Measurements from ENCODE around the gene CEP128.

GRCh38 chr14:80772504-80772903, 169.0 kb downstream of the CEP128 start:
- TF ChIP-seq, protein P1, sequence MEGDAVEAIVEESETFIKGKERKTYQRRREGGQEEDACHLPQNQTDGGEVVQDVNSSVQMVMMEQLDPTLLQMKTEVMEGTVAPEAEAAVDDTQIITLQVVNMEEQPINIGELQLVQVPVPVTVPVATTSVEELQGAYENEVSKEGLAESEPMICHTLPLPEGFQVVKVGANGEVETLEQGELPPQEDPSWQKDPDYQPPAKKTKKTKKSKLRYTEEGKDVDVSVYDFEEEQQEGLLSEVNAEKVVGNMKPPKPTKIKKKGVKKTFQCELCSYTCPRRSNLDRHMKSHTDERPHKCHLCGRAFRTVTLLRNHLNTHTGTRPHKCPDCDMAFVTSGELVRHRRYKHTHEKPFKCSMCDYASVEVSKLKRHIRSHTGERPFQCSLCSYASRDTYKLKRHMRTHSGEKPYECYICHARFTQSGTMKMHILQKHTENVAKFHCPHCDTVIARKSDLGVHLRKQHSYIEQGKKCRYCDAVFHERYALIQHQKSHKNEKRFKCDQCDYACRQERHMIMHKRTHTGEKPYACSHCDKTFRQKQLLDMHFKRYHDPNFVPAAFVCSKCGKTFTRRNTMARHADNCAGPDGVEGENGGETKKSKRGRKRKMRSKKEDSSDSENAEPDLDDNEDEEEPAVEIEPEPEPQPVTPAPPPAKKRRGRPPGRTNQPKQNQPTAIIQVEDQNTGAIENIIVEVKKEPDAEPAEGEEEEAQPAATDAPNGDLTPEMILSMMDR (conservative IDR thresholded peaks at IDR 0.05; ENCODE audit: low read depth in 2 of 2): no peak
- no peak for TF ChIP-seq JUNB (IDR thresholded peaks at IDR 0.05; ENCODE audit: unreplicated experiment)
- TF ChIP-seq EZH2 (IDR thresholded peaks at IDR 0.05; ENCODE audit: low read depth, unreplicated experiment): no peak
- TF ChIP-seq EZH2phosphoT487 (IDR thresholded peaks at IDR 0.05; ENCODE audit: unreplicated experiment): no peak
- no peak for TF ChIP-seq POLR2AphosphoS5 (IDR thresholded peaks at IDR 0.05; ENCODE audit: low read depth)
- no peak for TF ChIP-seq ZNF462 (CRISPR knock-in tag; IDR thresholded peaks at IDR 0.05)
- TF ChIP-seq, protein P2, sequence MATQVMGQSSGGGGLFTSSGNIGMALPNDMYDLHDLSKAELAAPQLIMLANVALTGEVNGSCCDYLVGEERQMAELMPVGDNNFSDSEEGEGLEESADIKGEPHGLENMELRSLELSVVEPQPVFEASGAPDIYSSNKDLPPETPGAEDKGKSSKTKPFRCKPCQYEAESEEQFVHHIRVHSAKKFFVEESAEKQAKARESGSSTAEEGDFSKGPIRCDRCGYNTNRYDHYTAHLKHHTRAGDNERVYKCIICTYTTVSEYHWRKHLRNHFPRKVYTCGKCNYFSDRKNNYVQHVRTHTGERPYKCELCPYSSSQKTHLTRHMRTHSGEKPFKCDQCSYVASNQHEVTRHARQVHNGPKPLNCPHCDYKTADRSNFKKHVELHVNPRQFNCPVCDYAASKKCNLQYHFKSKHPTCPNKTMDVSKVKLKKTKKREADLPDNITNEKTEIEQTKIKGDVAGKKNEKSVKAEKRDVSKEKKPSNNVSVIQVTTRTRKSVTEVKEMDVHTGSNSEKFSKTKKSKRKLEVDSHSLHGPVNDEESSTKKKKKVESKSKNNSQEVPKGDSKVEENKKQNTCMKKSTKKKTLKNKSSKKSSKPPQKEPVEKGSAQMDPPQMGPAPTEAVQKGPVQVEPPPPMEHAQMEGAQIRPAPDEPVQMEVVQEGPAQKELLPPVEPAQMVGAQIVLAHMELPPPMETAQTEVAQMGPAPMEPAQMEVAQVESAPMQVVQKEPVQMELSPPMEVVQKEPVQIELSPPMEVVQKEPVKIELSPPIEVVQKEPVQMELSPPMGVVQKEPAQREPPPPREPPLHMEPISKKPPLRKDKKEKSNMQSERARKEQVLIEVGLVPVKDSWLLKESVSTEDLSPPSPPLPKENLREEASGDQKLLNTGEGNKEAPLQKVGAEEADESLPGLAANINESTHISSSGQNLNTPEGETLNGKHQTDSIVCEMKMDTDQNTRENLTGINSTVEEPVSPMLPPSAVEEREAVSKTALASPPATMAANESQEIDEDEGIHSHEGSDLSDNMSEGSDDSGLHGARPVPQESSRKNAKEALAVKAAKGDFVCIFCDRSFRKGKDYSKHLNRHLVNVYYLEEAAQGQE (IDR thresholded peaks at IDR 0.05; ENCODE audit: unreplicated experiment): no peak
- TF ChIP-seq CREB1 (CRISPR knock-in tag; IDR thresholded peaks at IDR 0.05; ENCODE audit: low read depth): no peak
- no peak for TF ChIP-seq ETS1 (IDR thresholded peaks at IDR 0.05)
- TF ChIP-seq ZNF331 (CRISPR knock-in tag; IDR thresholded peaks at IDR 0.05; ENCODE audit: low read depth): no peak
- TF ChIP-seq NANOG (IDR thresholded peaks at IDR 0.05; ENCODE audit: borderline replicate concordance): no peak
- no peak for TF ChIP-seq ZNF114 (CRISPR knock-in tag; IDR thresholded peaks at IDR 0.05)
